IMR-90 (cell line): ENCODE data around the gene ATP6V1F. TPM values are rescaled to one million over a fixed set of nuclear protein-coding genes. Genes with fewer than 3 reads are reported as not detected.

Experiments
- ATAC-seq: fragments of 200-7000 bp; cut with Tn5 transposase; 2 replicates; pipeline ENCODE4 v1.9.1; 2020; ENCODE audit warnings: low read depth, mild to moderate bottlenecking, moderate library complexity
- BruUV-seq: library from RNA; stranded (reverse); fragments of 400-500 nt; replicated peaks from 2 replicates; lab custom pipeline; 2021; lab: Mats Ljungman, UMichigan
- CTCF ChIA-PET: fragments of 300-600 bp; formaldehyde crosslinking; extraction: SDS; loops from one replicate; lab custom pipeline; 2021; ENCODE audit warnings: antibody characterized with exemption; lab: Yijun Ruan, JAX
- POLR2A ChIA-PET: fragments of 300-600 bp; sonication (Branson Sonifier 250); formaldehyde crosslinking; loops from one replicate; lab custom pipeline; 2022; ENCODE audit warnings: antibody characterized with exemption; ENCODE audit not compliant: unreplicated experiment; lab: Charles Lee
- DNase-seq: peaks from one replicate; pipeline ENCODE4 v3.0.0; 2013
- H2AFZ ChIP-seq: replicated peaks from 2 replicates; pipeline ENCODE3; 2013; ENCODE audit warnings: low read length, mild to moderate bottlenecking; ENCODE audit not compliant: poor library complexity
- H2AK5ac ChIP-seq: 2 replicates; pipeline ENCODE4 v1.6.1; 2013; ENCODE audit warnings: low read depth, low read length, inconsistent platforms
- H2AK9ac ChIP-seq: replicated peaks from 2 replicates; pipeline ENCODE3; 2013; ENCODE audit warnings: mild to moderate bottlenecking, low read depth, low read length, moderate library complexity; ENCODE audit not compliant: poor library complexity
- H2BK120ac ChIP-seq: 2 replicates; pipeline ENCODE4 v1.6.1; 2013; ENCODE audit warnings: low read depth, low read length, inconsistent platforms
- H2BK15ac ChIP-seq: 3 replicates; pipeline ENCODE4 v1.6.1; 2013; ENCODE audit warnings: low read depth, low read length, inconsistent platforms
- H2BK20ac ChIP-seq: 2 replicates; pipeline ENCODE4 v1.6.1; 2013; ENCODE audit warnings: low read depth, mild to moderate bottlenecking, inconsistent platforms, low read length, moderate library complexity
- H2BK5ac ChIP-seq: 2 replicates; pipeline ENCODE4 v1.6.1; 2013; ENCODE audit warnings: mild to moderate bottlenecking, low read depth, low read length, inconsistent platforms; ENCODE audit not compliant: poor library complexity, severe bottlenecking
- H3K14ac ChIP-seq: replicated peaks from 2 replicates; pipeline ENCODE4 v1.6.1; 2013; ENCODE audit warnings: low read depth, low read length, inconsistent platforms
- H3K18ac ChIP-seq: 2 replicates; pipeline ENCODE4 v1.6.1; 2013; ENCODE audit warnings: low read depth, low read length, control low read depth
- H3K23ac ChIP-seq: 2 replicates; pipeline ENCODE4 v1.6.1; 2013; ENCODE audit warnings: low read depth, low read length, inconsistent platforms
- H3K27ac ChIP-seq: 2 replicates; pipeline ENCODE4 v1.5.1; 2013; ENCODE audit warnings: mild to moderate bottlenecking, control low read depth, low read length; ENCODE audit not compliant: insufficient read depth
- H3K27me3 ChIP-seq: 2 replicates; pipeline ENCODE4 v1.6.1; 2013; ENCODE audit warnings: low read length; ENCODE audit not compliant: control insufficient read depth, insufficient read depth
- H3K36me3 ChIP-seq: 2 replicates; pipeline ENCODE4 v1.6.1; 2013; ENCODE audit warnings: low read length, mixed read lengths; ENCODE audit not compliant: control insufficient read depth, insufficient read depth
- H3K4ac ChIP-seq: 2 replicates; pipeline ENCODE4 v1.6.1; 2013; ENCODE audit warnings: low read depth, low read length, inconsistent platforms
- H3K4me1 ChIP-seq: 2 replicates; pipeline ENCODE4 v1.6.1; 2013; ENCODE audit warnings: low read length, mixed read lengths; ENCODE audit not compliant: control insufficient read depth, insufficient read depth
- H3K4me2 ChIP-seq: 2 replicates; pipeline ENCODE4 v1.6.1; 2013; ENCODE audit warnings: low read depth, mild to moderate bottlenecking, control low read depth, low read length, moderate library complexity
- H3K4me3 ChIP-seq: 2 replicates; pipeline ENCODE4 v1.5.1; 2013; ENCODE audit warnings: low read depth, mild to moderate bottlenecking, control low read depth, low read length, moderate library complexity; ENCODE audit not compliant: insufficient read depth
- H3K56ac ChIP-seq: 2 replicates; pipeline ENCODE4 v1.6.1; 2013; ENCODE audit warnings: low read length, inconsistent platforms; ENCODE audit not compliant: insufficient read depth; ENCODE audit errors: extremely low read depth
- H3K79me1 ChIP-seq, 2 experiments: 2 replicates each; pipeline ENCODE4 v1.6.1; 2013; ENCODE audit warnings: low read length in 2 of 2, inconsistent platforms in 1 of 2, low read depth in 1 of 2
- H3K9ac ChIP-seq: 2 replicates; pipeline ENCODE4 v1.6.1; 2013; ENCODE audit warnings: low read depth, low read length, control low read depth
- H3K9me1 ChIP-seq: 2 replicates; pipeline ENCODE4 v1.6.1; 2013; ENCODE audit warnings: low read length, inconsistent platforms; ENCODE audit not compliant: insufficient read depth
- H3K9me3 ChIP-seq: 2 replicates; pipeline ENCODE4 v1.6.1; 2013; ENCODE audit warnings: low read length; ENCODE audit not compliant: control insufficient read depth, insufficient read depth
- H4K20me1 ChIP-seq: 2 replicates; pipeline ENCODE4 v1.6.1; 2013; ENCODE audit warnings: low read length, inconsistent platforms; ENCODE audit not compliant: insufficient read depth
- H4K5ac ChIP-seq: 2 replicates; pipeline ENCODE4 v1.6.1; 2013; ENCODE audit warnings: mild to moderate bottlenecking, low read depth, low read length, control low read depth
- H4K8ac ChIP-seq, 2 experiments: 2 replicates each; pipeline ENCODE4 v1.6.1; 2013; ENCODE audit warnings: low read depth in 2 of 2, low read length in 2 of 2, control low read depth in 1 of 2, inconsistent platforms in 1 of 2
- H4K91ac ChIP-seq: 2 replicates; pipeline ENCODE4 v1.6.1; 2013; ENCODE audit warnings: low read depth, low read length, inconsistent platforms; ENCODE audit not compliant: insufficient read depth
- BHLHE40 ChIP-seq: fragments of 150-350 bp; IDR thresholded peaks from 2 replicates; pipeline ENCODE4 v1.6.1; 2016; ENCODE audit warnings: mild to moderate bottlenecking, low read depth, low read length
- CEBPB ChIP-seq: IDR thresholded peaks from 2 replicates; pipeline ENCODE4 v1.6.1; 2012; ENCODE audit warnings: low read depth, low read length, improper control_type of control experiment
- MAFK ChIP-seq: IDR thresholded peaks from 2 replicates; pipeline ENCODE4 v1.6.1; 2012; ENCODE audit warnings: low read depth, low read length, improper control_type of control experiment
- MXI1 ChIP-seq: IDR thresholded peaks from 2 replicates; pipeline ENCODE4 v1.6.1; 2012; ENCODE audit warnings: low read depth, mild to moderate bottlenecking, low read length, moderate library complexity, borderline replicate concordance
- RCOR1 ChIP-seq: IDR thresholded peaks from 2 replicates; pipeline ENCODE4 v1.6.1; 2012; ENCODE audit warnings: mild to moderate bottlenecking, low read length, improper control_type of control experiment; ENCODE audit not compliant: insufficient replicate concordance
- RFX5 ChIP-seq: IDR thresholded peaks from 2 replicates; pipeline ENCODE4 v1.8.0; 2012; ENCODE audit warnings: low read depth, mild to moderate bottlenecking, low read length, moderate library complexity
- SMC3 ChIP-seq: fragments of 150-350 bp; IDR thresholded peaks from 2 replicates; pipeline ENCODE4 v1.6.1; 2016; ENCODE audit warnings: low read depth, mild to moderate bottlenecking, antibody characterized with exemption, low read length, moderate library complexity
- WGBS, 2 experiments: methylation state at CpG; one replicate each; pipeline versions ENCODE4 v1.1.5 to v1.1.7; 2013; ENCODE audit warnings: missing lambda C conversion rate in 2 of 2; ENCODE audit not compliant: insufficient read length in 1 of 2; ENCODE audit errors: extremely low coverage in 2 of 2; 5-methylcytosine and 5-hydroxymethylcytosine counted together
- dilution Hi-C: fragments of 300-500 bp; cut with HindIII; formaldehyde crosslinking; loops from one replicate; pipeline ENCODE4 v1.14.3; 2018; ENCODE audit warnings: low sequenced_read_pairs; ENCODE audit not compliant: unreplicated experiment
- in situ Hi-C: fragments of 300-500 bp; cut with MboI; formaldehyde crosslinking; loops from 3 replicates; pipeline ENCODE4 v1.14.3; 2019; ENCODE audit warnings: low sequenced_read_pairs, inconsistent platforms, mixed read lengths
- intact Hi-C: fragments of 100-400 bp; cut with micrococcal nuclease; formaldehyde crosslinking; loops from 2 replicates; pipeline ENCODE4 v1.10.0; 2022
- polyA plus RNA-seq, 3 experiments: library from polyadenylated mRNA; depleted of rRNA; stranded (reverse); fragments of >200 nt; gene quantifications; 2 replicates each; pipeline ENCODE4 v1.2.3, GENCODE V29; 2012; ENCODE audit warnings: low replicate concordance in 1 of 3
- total RNA-seq: library from RNA; depleted of rRNA; stranded (reverse); fragments of >200 nt; gene quantifications from 2 replicates; pipeline ENCODE4 v1.2.3, GENCODE V29; 2012
- TF ChIP-seq, protein P1 (sequence below): conservative IDR thresholded peaks from 2 replicates; pipeline ENCODE4 v1.5.1; 2012; ENCODE audit warnings: mild to moderate bottlenecking, low read depth, low read length, improper control_type of control experiment
- TF ChIP-seq, protein P2 (sequence below): fragments of 150-350 bp; IDR thresholded peaks from 2 replicates; pipeline ENCODE4 v1.6.1; 2016; ENCODE audit warnings: low read depth, mild to moderate bottlenecking, low read length, moderate library complexity, borderline replicate concordance

The ATP6V1F gene
- total and polyA plus RNA-seq, 2 of the 4 experiments (the other 2 are of a cell fraction): 104 to 321 TPM

DNA sequence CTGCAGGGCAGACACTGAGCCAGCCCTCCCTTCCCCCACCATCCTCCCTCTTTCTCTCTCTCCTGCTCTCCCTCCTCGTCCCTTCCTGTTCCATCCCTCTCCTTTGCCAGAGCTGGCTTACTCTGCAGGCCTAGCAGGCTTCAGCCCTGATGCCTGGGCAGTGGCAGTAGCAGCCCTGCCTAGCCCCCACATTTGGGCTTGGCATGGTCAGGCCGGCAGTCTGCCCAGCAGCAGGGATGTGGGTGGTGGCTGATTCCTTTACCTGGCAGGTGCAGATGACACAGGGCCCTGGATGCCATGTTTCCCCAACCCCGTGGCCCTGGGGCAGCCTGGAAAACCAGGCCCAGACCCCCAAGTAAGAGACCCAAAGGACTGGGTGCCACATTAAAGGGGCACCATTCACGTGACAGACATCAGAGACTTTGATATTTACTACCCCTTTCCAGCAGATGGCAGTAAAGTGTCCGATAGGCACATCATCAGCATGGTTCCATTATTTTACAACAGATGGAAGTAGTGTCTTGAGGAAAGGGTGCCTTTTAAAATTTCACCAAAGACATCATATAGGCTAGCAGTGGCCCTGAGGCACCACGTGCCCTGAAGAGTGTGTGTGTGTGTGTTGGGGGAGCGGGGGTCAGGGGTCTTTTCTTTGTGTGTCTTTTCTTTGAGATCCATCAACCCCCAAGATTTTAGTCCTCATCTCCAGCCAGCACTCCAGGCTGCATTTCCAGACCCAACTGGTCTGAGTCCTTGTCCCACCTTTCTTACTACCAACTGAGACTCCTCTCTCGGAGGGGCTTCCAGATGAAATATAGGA lies 41.9 kb downstream of the ATP6V1F start (continued):
- TF ChIP-seq RCOR1 (no peak), CEBPB (no peak), MXI1 (no peak)

GRCh38 chr7:128906001-128906765 lies 43.5 kb downstream of the ATP6V1F start:
- H3K9me3 ChIP-seq: no peaks in the 10 kb centered on the region
- dilution Hi-C loops (no loop called here), in situ Hi-C loops (no loop called here), intact Hi-C loops (no loop called here)
- no peak overlapping the region for H2BK5ac ChIP-seq
- DNase-seq (no peak), ATAC-seq (no peak)
- H3K4me2 ChIP-seq: no peak overlapping the region
- ChIA-PET CTCF (interaction anchor here (1.0 kb wide), 1 partner anchor 185 kb away, joined by 4 read pairs; no protein-coding TSS in a partner anchor), POLR2A (no interaction called here)
- H2BK15ac ChIP-seq: no peak overlapping the region
- TF ChIP-seq BHLHE40 (no peak), SMC3 (no peak), RFX5 (no peak), MAFK (no peak), CEBPB (no peak)
- TF ChIP-seq, protein P1, sequence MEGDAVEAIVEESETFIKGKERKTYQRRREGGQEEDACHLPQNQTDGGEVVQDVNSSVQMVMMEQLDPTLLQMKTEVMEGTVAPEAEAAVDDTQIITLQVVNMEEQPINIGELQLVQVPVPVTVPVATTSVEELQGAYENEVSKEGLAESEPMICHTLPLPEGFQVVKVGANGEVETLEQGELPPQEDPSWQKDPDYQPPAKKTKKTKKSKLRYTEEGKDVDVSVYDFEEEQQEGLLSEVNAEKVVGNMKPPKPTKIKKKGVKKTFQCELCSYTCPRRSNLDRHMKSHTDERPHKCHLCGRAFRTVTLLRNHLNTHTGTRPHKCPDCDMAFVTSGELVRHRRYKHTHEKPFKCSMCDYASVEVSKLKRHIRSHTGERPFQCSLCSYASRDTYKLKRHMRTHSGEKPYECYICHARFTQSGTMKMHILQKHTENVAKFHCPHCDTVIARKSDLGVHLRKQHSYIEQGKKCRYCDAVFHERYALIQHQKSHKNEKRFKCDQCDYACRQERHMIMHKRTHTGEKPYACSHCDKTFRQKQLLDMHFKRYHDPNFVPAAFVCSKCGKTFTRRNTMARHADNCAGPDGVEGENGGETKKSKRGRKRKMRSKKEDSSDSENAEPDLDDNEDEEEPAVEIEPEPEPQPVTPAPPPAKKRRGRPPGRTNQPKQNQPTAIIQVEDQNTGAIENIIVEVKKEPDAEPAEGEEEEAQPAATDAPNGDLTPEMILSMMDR: no peak
- TF ChIP-seq, protein P2, sequence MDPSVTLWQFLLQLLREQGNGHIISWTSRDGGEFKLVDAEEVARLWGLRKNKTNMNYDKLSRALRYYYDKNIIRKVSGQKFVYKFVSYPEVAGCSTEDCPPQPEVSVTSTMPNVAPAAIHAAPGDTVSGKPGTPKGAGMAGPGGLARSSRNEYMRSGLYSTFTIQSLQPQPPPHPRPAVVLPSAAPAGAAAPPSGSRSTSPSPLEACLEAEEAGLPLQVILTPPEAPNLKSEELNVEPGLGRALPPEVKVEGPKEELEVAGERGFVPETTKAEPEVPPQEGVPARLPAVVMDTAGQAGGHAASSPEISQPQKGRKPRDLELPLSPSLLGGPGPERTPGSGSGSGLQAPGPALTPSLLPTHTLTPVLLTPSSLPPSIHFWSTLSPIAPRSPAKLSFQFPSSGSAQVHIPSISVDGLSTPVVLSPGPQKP: no peak
- WGBS, 2 experiments: no CpG with 5 or more reads among the region's 5 CpGs
- H2AK9ac ChIP-seq: no peak overlapping the region
- no peaks in the 10 kb centered on the region for H4K20me1 ChIP-seq
- H3K18ac ChIP-seq: no peak overlapping the region
- H2BK120ac ChIP-seq: no peak overlapping the region
- no TSS peak for BruUV-seq
- H4K8ac ChIP-seq: no peak overlapping the region
- H4K5ac ChIP-seq: no peak overlapping the region
- H3K9ac ChIP-seq: no peak overlapping the region
- H2BK20ac ChIP-seq: no peak overlapping the region
- no peak overlapping the region for H2AFZ ChIP-seq
- no peak overlapping the region for H3K4me3 ChIP-seq
- H3K14ac ChIP-seq: no peak overlapping the region
- no peaks in the 10 kb centered on the region for H3K4me1 ChIP-seq
- H3K4ac ChIP-seq: no peak overlapping the region
- H3K9me1 ChIP-seq: no peaks in the 10 kb centered on the region
- no peaks in the 10 kb centered on the region for H3K79me1 ChIP-seq
- H2AK5ac ChIP-seq: no peak overlapping the region
- H3K56ac ChIP-seq: no peak overlapping the region
- no peak overlapping the region for H4K91ac ChIP-seq
- H3K27me3 ChIP-seq: peaks cover 49% of the 10 kb centered on the region
- no peaks in the 10 kb centered on the region for H3K36me3 ChIP-seq
- H3K27ac ChIP-seq: no peak overlapping the region
- H3K23ac ChIP-seq: no peak overlapping the region; the same call in 1 of the 2 replicates
